Measurements from ENCODE around the gene PANK4. TPM values are rescaled to one million over a fixed set of nuclear protein-coding genes. Genes with fewer than 3 reads are reported as not detected.

PANK4 gene
- polyA plus RNA-seq, 1 donor = 27.5 TPM

GRCh38 chr1:2545754-2546514, 19.5 kb upstream of the PANK4 start:
- DNase-seq = no peak

- no peak for DNase-seq
These were observed 18.7 kb upstream of the PANK4 start for GRCh38 chr1:2544875-2545640.

- DNase-seq = no peak
These were observed 17.9 kb upstream of the PANK4 start for GRCh38 chr1:2544093-2544874.

GRCh38 chr1:2543543-2544092, 17.2 kb upstream of the PANK4 start:
- no peak for DNase-seq

- DNase-seq = no peak
These were observed 16.0 kb upstream of the PANK4 start for GRCh38 chr1:2542246-2542915.

- DNase-seq = no peak
These were observed 15.3 kb upstream of the PANK4 start for GRCh38 chr1:2541619-2542245.

GRCh38 chr1:2540816-2541492, 14.6 kb upstream of the PANK4 start:
- DNase-seq = no peak

GRCh38 chr1:2539312-2539907, 13.0 kb upstream of the PANK4 start:
- no peak for DNase-seq

- no peak for DNase-seq
These were observed 12.5 kb upstream of the PANK4 start for GRCh38 chr1:2538872-2539271.

- no peak for DNase-seq
These were observed 12.0 kb upstream of the PANK4 start for GRCh38 chr1:2538376-2538775.

- DNase-seq = no peak
These were observed 11.4 kb upstream of the PANK4 start for GRCh38 chr1:2537784-2538115.

- DNase-seq = no peak
These were observed 9.6 kb upstream of the PANK4 start for GRCh38 chr1:2535981-2536380.

- DNase-seq = no peak
These were observed 9.1 kb upstream of the PANK4 start for GRCh38 chr1:2535455-2535854.

GRCh38 chr1:2534687-2535441, 8.5 kb upstream of the PANK4 start:
- DNase-seq = no peak

- no peak for DNase-seq
These were observed 7.9 kb upstream of the PANK4 start for GRCh38 chr1:2534315-2534686.

- DNase-seq = no peak
These were observed 7.0 kb upstream of the PANK4 start for GRCh38 chr1:2533365-2533764.

GRCh38 chr1:2532485-2533160, 6.2 kb upstream of the PANK4 start:
- no peak for DNase-seq

- no peak for DNase-seq
These were observed 4.3 kb upstream of the PANK4 start for GRCh38 chr1:2530513-2531361.

Data from left kidney (tissue), 2 donors.